Measurements from ENCODE around the gene MRPL9.
"Not testable (repeated sequence)": the region's sequence is repeated elsewhere in the genome, so short reads cannot be mapped to it uniquely, and the experiment has no call there.

Gene MRPL9

DNA sequence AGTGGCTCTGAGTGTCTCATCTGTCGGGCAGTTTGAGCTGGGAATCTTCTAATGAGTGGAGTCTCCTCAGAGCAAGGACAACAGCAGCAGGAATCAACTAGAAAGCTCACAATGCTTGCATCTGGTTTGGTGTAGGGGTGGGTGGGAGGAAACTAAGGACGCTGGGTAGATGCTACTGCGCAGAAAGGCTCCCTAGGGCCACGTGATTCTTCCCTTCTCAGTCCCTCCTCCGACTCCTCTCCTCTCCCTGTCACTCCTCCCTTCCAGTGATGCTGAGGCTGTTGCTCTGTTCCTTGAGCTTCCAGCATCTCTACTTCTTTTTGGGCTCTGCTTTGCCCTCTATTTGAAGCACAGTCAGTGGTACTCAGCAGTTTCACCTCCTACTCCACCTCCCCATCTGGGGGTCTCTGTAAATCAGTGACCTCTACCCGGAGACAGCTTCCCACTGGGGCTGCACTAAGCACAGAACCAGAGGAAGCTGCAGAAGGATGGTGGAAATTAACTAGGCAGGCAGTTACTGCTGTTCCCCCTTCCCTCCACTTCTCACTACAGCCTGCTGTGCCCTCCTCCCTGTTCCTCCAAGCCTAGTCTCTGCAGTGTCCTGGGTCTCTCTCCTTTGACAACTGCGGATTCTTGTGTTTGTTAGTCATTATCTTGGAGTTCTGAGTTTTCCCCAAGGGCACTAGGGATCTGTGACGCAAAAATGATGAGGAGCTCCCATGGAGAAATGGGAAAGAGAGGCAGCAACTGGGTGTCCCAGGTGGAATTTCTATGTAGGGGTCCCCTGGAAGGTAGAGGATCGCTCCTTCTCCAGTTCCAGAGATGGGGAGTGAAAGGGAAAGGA lies 36.1 kb upstream of the MRPL9 start:
- Mint-ChIP-seq H3K27me3 (peaks cover 9% of the 10 kb centered on the region), H3K27ac (no peak overlapping the region), H3K9me3 (no peaks in the 10 kb centered on the region), H3K36me3 (ENCODE audit: low read depth) (no peaks in the 10 kb centered on the region), H3K4me1 (ENCODE audit: low read depth) (peaks cover 4% of the 10 kb centered on the region), H3K4me3 (no peak overlapping the region)

DNA sequence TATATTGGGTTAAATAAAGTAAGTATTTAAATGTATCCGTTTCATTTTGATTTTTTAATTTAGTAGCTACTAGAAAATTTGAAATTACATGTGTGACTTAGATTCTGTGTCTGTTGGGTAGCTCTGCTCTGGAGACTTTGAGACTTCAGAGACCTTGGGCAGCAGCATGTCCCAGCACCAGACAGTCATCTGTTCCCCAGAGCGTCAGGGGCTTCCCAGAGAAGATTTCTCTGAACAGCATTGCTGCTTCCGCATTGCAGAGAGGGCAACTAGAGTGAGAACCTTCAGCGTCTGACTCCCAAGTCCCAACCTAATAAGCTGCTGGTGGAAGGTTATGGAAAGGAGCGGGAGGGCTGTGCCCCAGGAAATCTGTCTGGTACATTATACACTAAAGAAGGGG lies 35.3 kb upstream of the MRPL9 start:
- peaks cover 4% of the 10 kb centered on the region for H3K4me1 Mint-ChIP-seq (ENCODE audit: low read depth)
- H3K9me3 Mint-ChIP-seq, result no peaks in the 10 kb centered on the region
- no peaks in the 10 kb centered on the region for H3K36me3 Mint-ChIP-seq (ENCODE audit: low read depth)
- no peak overlapping the region for H3K27ac Mint-ChIP-seq
- H3K4me3 Mint-ChIP-seq, result no peak overlapping the region
- peaks cover 9% of the 10 kb centered on the region for H3K27me3 Mint-ChIP-seq

DNA sequence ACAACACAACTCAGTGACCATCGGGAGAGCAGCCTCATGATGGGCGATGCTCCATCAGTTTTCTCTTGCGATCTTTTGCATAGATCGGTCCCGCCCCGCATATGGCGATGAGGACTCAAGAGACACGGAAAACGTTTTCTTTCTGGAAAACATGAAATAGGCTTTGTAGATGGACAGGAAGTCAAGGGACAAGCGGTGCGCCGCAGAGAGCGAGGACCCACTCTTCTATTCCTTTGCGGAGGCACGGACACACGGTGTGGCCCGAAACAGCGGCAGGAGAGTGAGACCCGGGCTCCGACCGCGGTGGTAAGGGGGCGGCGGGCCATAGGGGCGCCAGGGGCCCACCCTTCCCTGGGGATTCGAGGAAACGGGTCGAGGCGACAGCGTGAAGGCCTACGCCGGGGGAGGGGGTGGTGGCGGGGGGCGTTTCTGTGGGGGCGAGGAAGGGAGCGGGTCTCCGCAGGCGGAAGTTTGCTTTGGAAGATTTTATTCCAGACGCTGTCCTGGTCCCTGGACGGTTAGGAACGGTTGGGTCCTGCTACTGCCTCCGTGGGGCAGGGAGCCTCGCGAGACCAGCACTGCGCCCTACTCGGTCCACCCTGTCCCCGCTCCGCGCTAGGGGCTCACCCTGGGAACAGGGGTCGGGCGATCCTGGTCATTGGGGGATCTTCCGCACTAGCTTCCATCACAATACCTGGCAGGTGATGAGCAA lies 27.8 kb upstream of the MRPL9 start:
- no peaks in the 10 kb centered on the region for H3K27me3 Mint-ChIP-seq
- H3K4me1 Mint-ChIP-seq (ENCODE audit: low read depth), result peaks cover 26% of the 10 kb centered on the region
- no peaks in the 10 kb centered on the region for H3K9me3 Mint-ChIP-seq
- H3K27ac Mint-ChIP-seq, result peak overlapping the region; percentile 90
- H3K36me3 Mint-ChIP-seq (ENCODE audit: low read depth), result no peaks in the 10 kb centered on the region
- H3K4me3 Mint-ChIP-seq, result peak overlapping the region; percentile 96

DNA sequence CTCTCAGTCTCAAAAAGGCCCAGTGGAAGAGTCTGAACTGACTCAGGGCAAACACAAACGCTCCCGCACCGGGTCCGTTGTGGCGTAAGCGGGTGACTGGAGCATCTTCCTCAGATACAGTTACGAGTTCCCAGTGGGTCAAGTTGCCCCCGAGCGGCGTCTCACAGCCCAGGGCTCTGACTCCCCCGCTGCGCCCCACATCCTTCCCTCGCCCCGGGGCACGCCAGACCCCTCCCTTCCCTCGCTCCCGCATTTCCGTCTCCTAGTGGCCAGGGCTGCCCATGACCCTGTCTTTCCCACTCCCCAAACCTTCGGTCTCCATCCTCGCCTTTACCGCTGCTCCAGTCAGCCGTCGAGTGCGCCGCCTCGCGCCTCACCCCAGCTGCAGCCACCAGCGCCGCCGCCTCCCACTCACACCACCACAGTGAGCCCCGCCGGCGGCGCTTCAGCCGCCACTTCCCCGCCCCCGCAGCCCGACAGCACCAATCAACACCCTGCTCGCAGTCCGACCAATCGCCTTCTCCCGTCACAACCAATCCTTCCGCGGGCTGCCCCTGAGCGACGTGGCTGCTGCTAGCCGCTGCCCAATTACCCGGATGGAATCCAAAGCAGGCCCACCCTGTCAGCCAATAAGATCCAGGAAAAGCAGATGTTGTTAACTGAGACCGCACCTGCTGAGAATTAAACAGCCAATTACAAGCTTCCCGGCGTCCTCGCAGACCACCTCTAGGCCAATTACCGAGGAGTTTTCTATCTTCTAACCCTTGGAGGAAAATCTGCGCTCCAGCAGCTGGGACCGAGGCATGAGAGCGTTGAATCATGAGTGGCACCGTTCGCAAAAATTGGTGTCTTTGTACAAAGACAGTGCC lies 27.0 kb upstream of the MRPL9 start, which contains the start of gene TDRKH:
TSS of gene TDRKH (minus strand) at position 430 of the 869 bp plus-strand sequence. CDS start 7,478 bp downstream, outside the sequence.
- H3K36me3 Mint-ChIP-seq (ENCODE audit: low read depth), result no peaks in the 10 kb centered on the region
- no peaks in the 10 kb centered on the region for H3K27me3 Mint-ChIP-seq
- H3K9me3 Mint-ChIP-seq, result no peaks in the 10 kb centered on the region
- H3K4me3 Mint-ChIP-seq, result peak within 1 kb of the TSS; percentile 96
- H3K27ac Mint-ChIP-seq, result peak within 1 kb of the TSS; percentile 90
- H3K4me1 Mint-ChIP-seq (ENCODE audit: low read depth), result peaks cover 26% of the 10 kb centered on the region

DNA sequence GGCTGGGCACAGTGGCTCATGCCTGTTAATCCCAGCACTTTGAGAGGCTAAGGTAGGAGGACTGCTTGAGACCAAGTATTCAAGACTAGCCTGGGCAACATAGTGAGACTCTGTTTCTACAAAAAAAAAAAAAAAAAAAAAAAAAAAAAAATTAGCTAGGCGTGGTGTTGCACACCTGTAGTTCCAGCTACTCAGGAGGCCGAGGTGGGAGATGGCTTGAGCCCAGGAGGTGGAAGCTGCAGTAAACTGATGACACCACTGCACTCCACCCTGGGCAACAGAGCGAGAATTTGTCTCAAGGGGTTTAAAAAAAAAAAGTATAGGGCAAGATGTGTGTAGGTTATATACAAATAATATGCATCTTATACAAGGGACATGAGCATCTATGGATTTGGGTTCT lies 24.4 kb upstream of the MRPL9 start:
- H3K4me3 Mint-ChIP-seq, result no peak overlapping the region
- H3K4me1 Mint-ChIP-seq (ENCODE audit: low read depth), result peaks cover 26% of the 10 kb centered on the region
- H3K27ac Mint-ChIP-seq, result no peak overlapping the region
- H3K9me3 Mint-ChIP-seq, result no peaks in the 10 kb centered on the region
- H3K36me3 Mint-ChIP-seq (ENCODE audit: low read depth), result no peaks in the 10 kb centered on the region
- no peaks in the 10 kb centered on the region for H3K27me3 Mint-ChIP-seq

DNA sequence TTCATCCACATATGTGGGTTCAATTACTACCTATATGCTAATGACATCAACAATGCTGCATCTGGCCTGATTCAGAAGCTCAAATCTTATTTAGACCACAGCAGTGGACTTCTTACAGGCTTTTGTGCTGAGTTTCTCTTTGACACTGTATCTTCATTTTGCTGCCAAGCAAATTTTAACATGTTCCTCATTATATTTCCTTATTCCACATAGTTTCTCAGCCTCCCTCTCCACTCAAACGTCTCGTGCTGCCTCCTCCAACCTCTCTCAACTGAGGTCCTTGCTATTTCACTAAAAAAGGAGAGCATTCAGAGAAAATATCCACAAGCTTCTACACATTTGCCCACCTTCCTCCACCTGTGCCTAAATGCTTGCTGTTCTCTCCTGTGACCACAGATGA lies 20.5 kb upstream of the MRPL9 start:
- no peaks in the 10 kb centered on the region for H3K9me3 Mint-ChIP-seq
- H3K4me1 Mint-ChIP-seq (ENCODE audit: low read depth), result no peaks in the 10 kb centered on the region
- no peaks in the 10 kb centered on the region for H3K27me3 Mint-ChIP-seq
- H3K4me3 Mint-ChIP-seq, result no peak overlapping the region
- H3K36me3 Mint-ChIP-seq (ENCODE audit: low read depth), result peaks cover 16% of the 10 kb centered on the region
- no peak overlapping the region for H3K27ac Mint-ChIP-seq

DNA sequence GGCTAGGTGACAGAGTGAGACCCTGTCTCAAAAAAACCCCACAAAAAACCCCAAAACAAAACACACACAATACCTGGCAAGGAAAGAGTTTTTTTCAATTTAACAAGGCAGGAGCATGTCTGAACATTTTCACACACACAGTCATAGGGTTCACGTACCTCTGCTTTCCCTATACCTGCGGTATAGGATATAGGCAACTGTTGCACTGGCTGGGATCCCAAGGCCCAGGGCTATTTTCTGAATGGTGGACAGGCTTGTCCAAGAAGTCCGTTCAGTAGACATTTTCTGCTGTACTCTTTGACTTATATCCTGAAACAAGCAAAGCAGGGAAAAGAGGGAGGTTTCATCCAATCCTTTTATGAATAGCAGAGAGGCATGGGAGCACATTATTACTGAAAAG lies 19.4 kb upstream of the MRPL9 start:
- Mint-ChIP-seq H3K9me3 (no peaks in the 10 kb centered on the region), H3K4me1 (ENCODE audit: low read depth) (no peaks in the 10 kb centered on the region), H3K27me3 (no peaks in the 10 kb centered on the region), H3K36me3 (ENCODE audit: low read depth) (peaks cover 22% of the 10 kb centered on the region), H3K27ac (no peak overlapping the region), H3K4me3 (no peak overlapping the region)

DNA sequence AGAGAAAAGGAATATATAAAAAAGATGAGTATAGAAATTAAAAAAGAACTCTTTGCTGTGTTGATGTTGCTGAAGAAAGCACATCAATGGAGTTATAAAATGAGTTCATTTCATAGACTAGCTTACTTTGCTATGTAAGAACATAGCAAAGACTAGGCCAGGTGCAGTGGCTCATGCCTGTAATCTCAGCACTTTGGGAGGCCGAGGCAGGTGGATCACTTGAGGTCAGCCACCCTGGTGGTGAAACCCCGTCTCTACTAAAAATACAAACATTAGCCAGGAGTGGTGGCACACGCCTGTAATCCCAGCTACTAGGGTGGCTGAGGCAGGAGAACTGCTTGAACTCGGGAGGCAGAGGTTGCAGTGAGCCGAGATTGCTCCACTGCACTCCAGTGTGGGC lies 18.7 kb upstream of the MRPL9 start:
- not testable (repeated sequence) for H3K4me3 Mint-ChIP-seq; H3K27me3 Mint-ChIP-seq; H3K9me3 Mint-ChIP-seq; H3K27ac Mint-ChIP-seq; H3K4me1 Mint-ChIP-seq (ENCODE audit: low read depth)
- H3K36me3 Mint-ChIP-seq (ENCODE audit: low read depth), result peaks cover 22% of the 10 kb centered on the region

DNA sequence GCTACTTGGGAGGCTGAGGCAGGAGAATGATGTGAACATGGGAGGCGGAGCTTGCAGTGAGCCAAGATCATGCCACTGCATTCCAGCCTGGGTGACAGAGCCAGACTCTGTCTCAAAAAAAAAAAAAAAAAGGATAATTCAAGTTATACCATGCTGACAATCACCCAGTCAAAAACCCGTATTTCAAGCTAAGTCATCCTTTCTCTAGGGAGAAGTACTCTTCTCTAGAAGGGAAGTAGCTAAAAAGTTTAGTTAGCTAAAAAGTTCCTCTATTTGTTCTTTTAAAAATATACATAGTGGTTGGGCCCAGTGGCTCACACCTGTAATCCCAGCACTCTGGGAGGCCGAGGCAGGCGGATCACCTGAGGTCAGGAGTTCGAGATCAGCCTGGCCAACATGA lies 17.4 kb upstream of the MRPL9 start:
- H3K27me3 Mint-ChIP-seq; H3K4me1 Mint-ChIP-seq (ENCODE audit: low read depth); H3K9me3 Mint-ChIP-seq; H3K4me3 Mint-ChIP-seq; H3K27ac Mint-ChIP-seq: not testable (repeated sequence)
- H3K36me3 Mint-ChIP-seq (ENCODE audit: low read depth), result peaks cover 22% of the 10 kb centered on the region

DNA sequence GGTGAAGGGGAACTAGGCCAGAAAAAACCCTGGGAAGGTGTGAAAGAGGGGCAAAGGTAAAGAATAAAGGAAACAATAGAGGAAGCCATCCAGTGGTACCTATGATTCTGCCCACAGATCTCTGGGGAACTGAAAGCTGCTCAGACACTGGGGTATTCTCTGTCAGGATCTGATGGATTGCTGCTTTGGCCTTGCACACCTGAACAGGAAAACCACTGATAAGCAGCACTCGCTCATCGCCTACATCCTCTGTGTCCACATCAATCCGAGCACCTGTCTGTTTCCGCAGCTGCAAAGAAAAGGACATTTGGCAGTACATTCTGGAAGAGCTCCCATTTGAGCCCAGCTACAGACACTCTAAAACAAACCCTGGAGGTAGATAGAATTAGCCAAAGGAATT lies 16.6 kb upstream of the MRPL9 start:
- H3K4me3 Mint-ChIP-seq, result no peak overlapping the region
- H3K27me3 Mint-ChIP-seq, result no peaks in the 10 kb centered on the region
- H3K9me3 Mint-ChIP-seq, result no peaks in the 10 kb centered on the region
- H3K27ac Mint-ChIP-seq, result no peak overlapping the region
- no peaks in the 10 kb centered on the region for H3K4me1 Mint-ChIP-seq (ENCODE audit: low read depth)
- H3K36me3 Mint-ChIP-seq (ENCODE audit: low read depth), result peaks cover 22% of the 10 kb centered on the region

DNA sequence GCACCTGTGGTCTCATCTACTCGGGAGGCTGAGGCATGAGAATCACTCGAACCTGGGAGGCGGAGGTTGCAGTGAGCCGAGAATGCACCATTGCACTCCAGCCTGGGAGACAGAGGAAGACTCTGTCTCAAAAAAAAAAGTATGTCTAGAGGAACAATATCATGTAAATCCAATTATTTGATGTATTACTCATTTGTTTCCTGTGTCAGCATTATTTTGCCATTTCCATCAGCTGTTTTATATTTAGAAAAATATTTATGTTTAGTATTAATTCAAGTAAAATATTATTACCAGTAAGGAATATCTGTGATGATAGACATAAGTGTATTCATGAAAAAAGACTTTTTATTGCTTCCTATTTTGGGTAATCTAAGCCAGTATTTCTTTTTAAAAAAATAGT lies 14.0 kb upstream of the MRPL9 start:
- no peaks in the 10 kb centered on the region for H3K27me3 Mint-ChIP-seq
- no peak overlapping the region for H3K27ac Mint-ChIP-seq
- no peaks in the 10 kb centered on the region for H3K4me1 Mint-ChIP-seq (ENCODE audit: low read depth)
- H3K36me3 Mint-ChIP-seq (ENCODE audit: low read depth), result peaks cover 22% of the 10 kb centered on the region
- no peaks in the 10 kb centered on the region for H3K9me3 Mint-ChIP-seq
- no peak overlapping the region for H3K4me3 Mint-ChIP-seq

DNA sequence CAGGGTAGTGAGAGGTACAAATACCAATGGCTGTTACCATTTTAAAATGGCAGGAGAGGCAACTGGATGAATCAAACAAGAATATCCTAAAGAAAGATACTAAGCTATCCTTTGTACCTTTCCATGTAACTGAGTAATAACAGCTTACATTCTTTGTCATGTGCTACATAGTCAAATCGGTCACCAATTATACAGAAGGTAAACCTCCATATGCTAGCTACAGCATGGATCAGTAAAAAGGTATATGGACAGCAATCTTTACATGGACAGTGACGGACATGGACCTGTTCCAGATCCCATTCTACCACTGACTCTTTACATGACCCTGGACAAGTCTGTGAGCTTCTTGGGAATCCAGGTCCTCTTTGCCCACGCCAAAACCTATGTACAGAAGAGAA lies 13.4 kb upstream of the MRPL9 start:
- H3K4me3 Mint-ChIP-seq, result no peak overlapping the region
- H3K27me3 Mint-ChIP-seq, result no peaks in the 10 kb centered on the region
- H3K27ac Mint-ChIP-seq, result no peak overlapping the region
- peaks cover 22% of the 10 kb centered on the region for H3K36me3 Mint-ChIP-seq (ENCODE audit: low read depth)
- H3K4me1 Mint-ChIP-seq (ENCODE audit: low read depth), result no peaks in the 10 kb centered on the region
- H3K9me3 Mint-ChIP-seq, result no peaks in the 10 kb centered on the region

DNA sequence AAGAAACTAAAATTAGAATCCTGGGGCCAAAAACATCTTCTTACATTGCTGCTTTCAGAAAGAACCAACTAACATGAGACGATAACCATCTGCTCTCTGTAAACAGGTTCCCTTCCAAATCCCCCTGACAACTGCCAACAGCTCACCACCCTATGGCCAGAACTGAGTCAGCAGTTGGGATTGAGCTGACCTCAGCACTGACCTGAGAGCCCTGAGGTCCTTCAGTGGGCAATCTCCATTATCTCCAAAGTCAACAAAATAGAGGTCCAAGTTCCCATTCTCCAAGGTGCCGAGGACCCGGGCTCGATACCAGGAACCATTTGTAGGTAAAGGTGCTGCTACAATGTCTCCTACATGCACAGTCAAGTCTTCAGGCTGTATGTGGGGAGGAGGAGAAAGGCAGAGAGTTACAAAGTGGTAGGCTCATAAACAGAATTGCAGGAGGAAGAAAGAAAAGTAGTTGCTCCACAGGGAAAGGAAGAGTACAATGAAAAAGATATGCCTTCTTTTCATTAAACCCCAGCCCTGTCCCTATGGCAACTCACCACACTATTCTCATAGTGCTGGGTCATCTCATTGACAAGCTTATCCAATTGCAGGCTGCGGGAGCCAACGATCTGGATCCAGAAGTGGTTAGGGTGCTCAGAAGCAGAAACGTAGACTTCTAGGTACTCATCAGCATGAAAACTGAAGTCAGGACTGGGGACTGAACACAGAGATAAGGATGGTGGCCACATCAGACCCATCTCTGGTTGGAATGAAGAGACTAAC lies 12.8 kb upstream of the MRPL9 start:
- Mint-ChIP-seq H3K36me3 (ENCODE audit: low read depth) (peaks cover 18% of the 10 kb centered on the region), H3K27me3 (no peaks in the 10 kb centered on the region), H3K27ac (no peak overlapping the region), H3K4me1 (ENCODE audit: low read depth) (no peaks in the 10 kb centered on the region), H3K9me3 (no peaks in the 10 kb centered on the region), H3K4me3 (no peak overlapping the region)

DNA sequence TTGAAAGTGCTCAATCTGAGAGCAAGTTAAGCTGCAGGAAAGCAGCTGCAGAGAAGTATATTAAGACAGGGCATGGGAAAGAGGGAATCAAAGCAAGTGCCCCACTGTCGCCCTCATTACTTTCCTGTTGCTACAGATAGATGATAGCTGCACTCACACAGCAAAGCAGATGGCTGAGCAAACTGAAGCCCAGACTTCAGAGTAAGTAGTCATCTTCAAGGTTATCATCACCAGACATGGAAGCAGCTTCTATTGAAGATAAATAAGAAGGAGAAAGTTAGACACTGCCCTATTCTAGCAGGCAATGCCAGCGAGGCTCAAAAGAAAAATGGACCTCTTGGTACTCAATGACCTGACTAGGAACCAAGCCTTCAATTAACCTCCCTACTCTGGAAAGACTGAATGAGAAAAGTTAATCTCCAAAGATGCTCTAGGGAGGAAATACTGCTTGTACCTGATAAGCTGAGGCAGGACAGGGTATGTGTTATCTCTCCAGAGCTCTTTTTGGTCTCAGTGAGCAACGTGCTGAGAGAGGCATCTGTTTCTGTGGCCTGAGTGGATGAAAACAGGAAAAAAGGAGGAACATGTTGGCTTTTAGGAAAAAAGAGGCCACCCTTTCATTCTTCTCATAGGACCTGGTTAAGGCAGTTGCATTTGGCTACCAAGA lies 11.1 kb upstream of the MRPL9 start:
- H3K9me3 Mint-ChIP-seq, result no peaks in the 10 kb centered on the region
- no peak overlapping the region for H3K27ac Mint-ChIP-seq
- H3K27me3 Mint-ChIP-seq, result no peaks in the 10 kb centered on the region
- no peak overlapping the region for H3K4me3 Mint-ChIP-seq
- peaks cover 11% of the 10 kb centered on the region for H3K36me3 Mint-ChIP-seq (ENCODE audit: low read depth)
- H3K4me1 Mint-ChIP-seq (ENCODE audit: low read depth), result no peaks in the 10 kb centered on the region

Measured in stimulated activated naive CD8-positive, alpha-beta T cell treated with anti-CD3 and anti-CD28 coated beads, Interleukin-15, Interleukin-2, amounts not matched to agents 100 ng/mL and 50 ng/mL, for 24 hours (primary cell).